Measurements from ENCODE around the gene PIGQ.
A peak's percentile ranks its signal among the peaks of the same experiment; 100 is the strongest.

Gene PIGQ

GRCh38 chr16:600781-601180, 31.0 kb downstream of the PIGQ start:
- H3K27me3 Mint-ChIP-seq (ENCODE audit: low read depth, poor library complexity), result peaks cover 4% of the 10 kb centered on the region
- peaks cover 72% of the 10 kb centered on the region for H3K36me3 Mint-ChIP-seq (ENCODE audit: low read depth)
- no peak for DNase-seq
- peaks cover 24% of the 10 kb centered on the region for H3K4me1 Mint-ChIP-seq
- no peak for TF ChIP-seq CTCF (IDR thresholded peaks at IDR 0.05)
- H3K27ac Mint-ChIP-seq, result peak overlapping the region; percentile 77
- H3K9me3 Mint-ChIP-seq, result peaks cover 30% of the 10 kb centered on the region
- H3K4me3 Mint-ChIP-seq, result no peak overlapping the region

- TF ChIP-seq CTCF (IDR thresholded peaks at IDR 0.05), result no peak
- H3K36me3 Mint-ChIP-seq (ENCODE audit: low read depth), result peaks cover 70% of the 10 kb centered on the region
Observed at GRCh38 chr16:603933-604332, 34.2 kb downstream of the PIGQ start.

GRCh38 chr16:606656-607307, 37.0 kb downstream of the PIGQ start:
- peaks cover 63% of the 10 kb centered on the region for H3K36me3 Mint-ChIP-seq (ENCODE audit: low read depth)
- no peak overlapping the region for H3K27ac Mint-ChIP-seq
- H3K9me3 Mint-ChIP-seq, result peaks cover 50% of the 10 kb centered on the region
- H3K4me3 Mint-ChIP-seq, result no peak overlapping the region
- H3K4me1 Mint-ChIP-seq, result peaks cover 39% of the 10 kb centered on the region
- TF ChIP-seq CTCF (IDR thresholded peaks at IDR 0.05), result no peak
- peaks cover 7% of the 10 kb centered on the region for H3K27me3 Mint-ChIP-seq (ENCODE audit: low read depth, poor library complexity)
- no peak for DNase-seq

More at GRCh38 chr16:603933-604332, 34.2 kb downstream of the PIGQ start:
- Mint-ChIP-seq H3K4me3 (no peak overlapping the region), H3K27me3 (ENCODE audit: low read depth, poor library complexity) (peaks cover 7% of the 10 kb centered on the region), H3K4me1 (peaks cover 28% of the 10 kb centered on the region), H3K27ac (no peak overlapping the region), H3K9me3 (peaks cover 45% of the 10 kb centered on the region)
- DNase-seq, result no peak

GRCh38 chr16:608019-608418, 38.3 kb downstream of the PIGQ start:
- H3K9me3 Mint-ChIP-seq, result peaks cover 45% of the 10 kb centered on the region
- H3K36me3 Mint-ChIP-seq (ENCODE audit: low read depth), result peaks cover 58% of the 10 kb centered on the region
- no peak overlapping the region for H3K27ac Mint-ChIP-seq
- DNase-seq, result no peak
- TF ChIP-seq CTCF (IDR thresholded peaks at IDR 0.05), result no peak
- peaks cover 34% of the 10 kb centered on the region for H3K4me1 Mint-ChIP-seq
- no peak overlapping the region for H3K4me3 Mint-ChIP-seq
- H3K27me3 Mint-ChIP-seq (ENCODE audit: low read depth, poor library complexity), result peaks cover 3% of the 10 kb centered on the region

GRCh38 chr16:609316-609715, 39.5 kb downstream of the PIGQ start:
- H3K27ac Mint-ChIP-seq, result peak overlapping the region; percentile 83
- peaks cover 46% of the 10 kb centered on the region for H3K9me3 Mint-ChIP-seq
- no peak for DNase-seq
- TF ChIP-seq CTCF (IDR thresholded peaks at IDR 0.05), result no peak
- peaks cover 28% of the 10 kb centered on the region for H3K4me1 Mint-ChIP-seq
- H3K27me3 Mint-ChIP-seq (ENCODE audit: low read depth, poor library complexity), result peaks cover 3% of the 10 kb centered on the region
- peaks cover 58% of the 10 kb centered on the region for H3K36me3 Mint-ChIP-seq (ENCODE audit: low read depth)
- H3K4me3 Mint-ChIP-seq, result no peak overlapping the region

- no peak for TF ChIP-seq CTCF (IDR thresholded peaks at IDR 0.05)
- Mint-ChIP-seq H3K36me3 (ENCODE audit: low read depth) (peaks cover 58% of the 10 kb centered on the region), H3K27ac (peak overlapping the region; percentile 82), H3K4me3 (no peak overlapping the region), H3K27me3 (ENCODE audit: low read depth, poor library complexity) (peaks cover 3% of the 10 kb centered on the region), H3K9me3 (peaks cover 45% of the 10 kb centered on the region), H3K4me1 (peaks cover 33% of the 10 kb centered on the region)
- no peak for DNase-seq
Observed at GRCh38 chr16:609984-610383, 40.2 kb downstream of the PIGQ start.
